Activated CD8-positive, alpha-beta memory T cell treated with anti-CD3 and anti-CD28 coated beads for 48 hours (primary cell): ENCODE measurements around the gene PKP1.
"Not testable (repeated sequence)": the region's sequence is repeated elsewhere in the genome, so short reads cannot be mapped to it uniquely, and the experiment has no call there.

Source experiments
- DNase-seq, 3 experiments: peaks; one replicate each; pipeline ENCODE4 v3.0.0-alpha.2; 2020; ENCODE audit warnings: low read depth in 2 of 3, low spot score in 2 of 3

The PKP1 gene, protein sequence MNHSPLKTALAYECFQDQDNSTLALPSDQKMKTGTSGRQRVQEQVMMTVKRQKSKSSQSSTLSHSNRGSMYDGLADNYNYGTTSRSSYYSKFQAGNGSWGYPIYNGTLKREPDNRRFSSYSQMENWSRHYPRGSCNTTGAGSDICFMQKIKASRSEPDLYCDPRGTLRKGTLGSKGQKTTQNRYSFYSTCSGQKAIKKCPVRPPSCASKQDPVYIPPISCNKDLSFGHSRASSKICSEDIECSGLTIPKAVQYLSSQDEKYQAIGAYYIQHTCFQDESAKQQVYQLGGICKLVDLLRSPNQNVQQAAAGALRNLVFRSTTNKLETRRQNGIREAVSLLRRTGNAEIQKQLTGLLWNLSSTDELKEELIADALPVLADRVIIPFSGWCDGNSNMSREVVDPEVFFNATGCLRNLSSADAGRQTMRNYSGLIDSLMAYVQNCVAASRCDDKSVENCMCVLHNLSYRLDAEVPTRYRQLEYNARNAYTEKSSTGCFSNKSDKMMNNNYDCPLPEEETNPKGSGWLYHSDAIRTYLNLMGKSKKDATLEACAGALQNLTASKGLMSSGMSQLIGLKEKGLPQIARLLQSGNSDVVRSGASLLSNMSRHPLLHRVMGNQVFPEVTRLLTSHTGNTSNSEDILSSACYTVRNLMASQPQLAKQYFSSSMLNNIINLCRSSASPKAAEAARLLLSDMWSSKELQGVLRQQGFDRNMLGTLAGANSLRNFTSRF

DNA sequence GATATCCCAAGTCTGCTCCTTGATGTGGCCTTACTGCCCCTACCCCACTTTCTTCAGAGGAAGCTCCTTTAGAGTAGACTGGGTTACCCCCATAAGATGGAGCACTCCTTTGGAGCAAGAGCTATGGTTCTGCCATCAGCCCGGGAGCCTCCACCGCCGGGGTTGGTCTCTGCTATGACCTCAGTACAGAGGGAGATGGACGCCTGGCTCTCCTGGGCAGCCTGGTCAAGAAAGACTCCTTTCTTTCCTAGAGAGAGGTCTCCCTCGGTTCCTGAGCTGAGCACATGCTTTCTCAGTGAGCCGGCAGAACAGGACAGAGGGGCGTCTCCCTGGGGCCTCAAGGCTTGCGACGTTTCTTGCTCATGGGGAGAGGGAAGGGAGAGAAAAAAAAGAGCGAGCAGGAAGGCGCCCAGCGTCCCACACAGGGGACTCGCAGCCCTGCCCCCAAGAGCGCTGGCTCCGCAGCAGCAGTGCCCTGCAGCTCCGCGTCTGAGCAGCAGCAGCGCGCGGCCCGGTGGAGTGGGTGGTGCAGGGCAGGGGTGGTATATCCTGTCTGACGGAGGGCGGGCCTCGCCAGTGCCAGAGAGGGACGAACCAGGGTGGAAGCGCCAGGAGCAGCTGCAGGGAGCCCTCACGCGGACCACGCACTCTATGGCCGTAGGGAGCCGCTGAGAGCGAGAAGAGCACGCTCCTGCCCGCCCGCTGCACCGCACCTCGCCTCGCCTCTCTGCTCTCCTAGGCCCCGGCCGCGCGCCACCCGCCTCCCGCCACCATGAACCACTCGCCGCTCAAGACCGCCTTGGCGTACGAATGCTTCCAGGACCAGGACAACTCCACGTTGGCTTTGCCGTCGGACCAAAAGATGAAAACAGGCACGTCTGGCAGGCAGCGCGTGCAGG, at the start of gene PKP1:
Gene PKP1 (plus strand): TSS at position 576 of the 899 bp plus-strand sequence. CDS start 197 bp downstream, at position 773.
- peak in 1 of 3 experiments; percentile 2 for DNase-seq

DNA sequence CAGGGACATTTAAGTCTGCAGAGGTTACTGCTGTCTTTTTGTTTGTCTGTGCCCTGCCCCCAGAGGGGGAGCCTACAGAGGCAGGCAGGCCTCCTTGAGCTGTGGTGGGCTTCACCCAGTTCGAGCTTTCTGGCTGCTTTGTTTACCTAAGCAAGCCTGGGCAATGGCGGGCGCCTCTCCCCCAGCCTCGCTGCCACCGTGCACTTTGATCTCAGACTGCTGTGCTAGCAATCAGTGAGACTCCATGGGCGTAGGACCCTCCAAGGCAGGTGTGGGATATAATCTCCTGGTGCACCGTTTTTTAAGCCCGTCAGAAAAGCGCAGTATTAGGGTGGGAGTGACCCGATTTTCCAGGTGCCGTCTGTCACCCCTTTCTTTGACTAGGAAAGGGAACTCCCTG, 43.7 kb upstream of the PKP1 start:
- not testable (repeated sequence) for DNase-seq

DNA sequence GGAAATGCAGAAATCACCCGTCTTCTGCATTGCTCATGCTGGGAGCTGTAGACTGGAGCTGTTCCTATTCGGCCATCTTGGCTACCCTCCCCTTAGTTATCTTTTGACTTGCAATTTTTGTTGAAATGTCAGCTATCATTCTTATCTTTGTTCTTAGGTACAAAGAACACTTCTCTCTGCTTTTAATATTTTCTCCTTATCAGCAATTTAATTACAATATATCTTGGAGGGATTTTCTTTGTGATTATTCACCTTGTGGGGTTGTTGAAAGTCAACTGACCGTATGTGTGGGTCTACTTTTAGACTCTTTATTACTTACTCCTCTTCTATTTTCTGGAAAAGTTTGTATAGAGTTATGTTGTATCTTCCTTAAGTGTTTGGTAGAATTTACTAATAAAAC, 43.1 kb upstream of the PKP1 start:
- DNase-seq: no peak

DNA sequence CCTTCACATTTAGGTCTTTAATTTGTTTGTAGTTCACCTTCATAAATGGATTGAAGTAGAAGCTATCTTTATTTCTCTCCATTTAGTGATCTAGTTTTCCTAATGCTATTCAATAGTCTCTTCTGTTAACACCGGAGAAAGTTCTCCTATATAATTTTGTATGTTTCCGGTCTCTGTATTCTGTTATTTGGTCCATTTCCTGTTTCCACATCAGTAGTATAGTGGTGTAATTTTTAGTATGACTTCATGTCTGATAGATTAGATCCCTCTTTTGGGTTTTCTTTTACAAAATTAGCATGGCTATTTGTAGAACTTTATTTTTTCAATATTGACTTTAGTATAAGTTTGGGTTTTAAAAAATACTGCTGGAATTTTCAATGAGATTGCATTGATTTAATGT, 41.6 kb upstream of the PKP1 start:
- DNase-seq: no peak

DNA sequence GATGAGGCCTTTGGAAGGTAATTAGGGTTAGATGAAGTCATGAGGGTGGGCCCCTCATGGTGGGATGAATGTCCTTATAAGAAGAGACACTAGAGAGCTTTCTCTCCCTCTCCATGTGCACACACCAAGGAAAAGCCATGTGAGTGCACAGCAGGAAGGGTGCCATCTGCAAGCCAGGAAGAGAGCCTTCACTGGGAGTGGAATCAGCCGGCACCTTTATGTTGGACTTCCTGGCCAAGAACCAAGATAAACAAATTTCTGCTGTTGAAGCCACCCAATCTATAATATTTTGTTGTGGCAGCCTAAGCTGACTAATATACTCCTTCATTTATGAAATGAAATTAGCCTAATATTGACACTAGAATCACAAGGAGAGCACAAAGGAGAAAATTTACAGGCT, 38.2 kb upstream of the PKP1 start:
- no peak for DNase-seq

DNA sequence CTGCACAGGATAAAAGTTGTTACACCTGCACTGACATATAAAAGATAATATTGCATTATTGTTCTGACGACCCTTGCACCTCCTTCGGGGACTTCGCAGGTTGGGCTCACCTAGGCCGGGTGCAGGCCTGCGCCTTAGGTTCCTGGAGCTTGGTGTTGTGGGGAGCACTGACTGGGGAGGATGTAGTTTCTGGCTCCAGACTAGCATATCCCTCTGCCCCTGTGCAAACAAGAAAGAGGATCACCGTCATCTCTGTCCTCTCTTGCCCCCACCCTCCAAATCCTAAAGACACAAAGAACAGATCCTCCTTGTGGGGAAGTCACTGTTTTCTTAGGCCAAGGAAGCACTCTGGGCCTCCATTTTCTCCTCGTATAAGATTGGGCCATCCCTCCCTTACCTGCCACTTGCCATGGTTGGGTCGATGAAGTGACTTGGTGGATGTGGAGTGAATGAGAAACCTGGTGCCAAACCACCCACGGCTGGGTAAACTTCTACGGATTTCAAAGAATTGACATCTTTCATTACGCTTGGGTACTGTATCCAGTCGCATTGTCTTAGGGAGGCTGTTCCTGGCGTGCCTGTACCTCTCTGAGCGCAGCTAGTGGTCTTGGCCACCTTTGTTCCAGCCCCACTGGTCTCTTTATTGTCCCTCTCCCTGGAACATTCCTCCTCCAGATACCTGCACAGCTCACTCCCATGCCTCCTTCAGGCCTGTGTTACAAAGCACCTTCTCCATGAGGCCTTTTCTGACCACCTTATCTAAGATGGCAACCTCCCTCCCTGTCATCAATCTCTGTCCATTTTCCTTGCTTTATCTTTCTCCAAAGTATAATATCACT, 34.4 kb upstream of the PKP1 start:
- DNase-seq: no peak

DNA sequence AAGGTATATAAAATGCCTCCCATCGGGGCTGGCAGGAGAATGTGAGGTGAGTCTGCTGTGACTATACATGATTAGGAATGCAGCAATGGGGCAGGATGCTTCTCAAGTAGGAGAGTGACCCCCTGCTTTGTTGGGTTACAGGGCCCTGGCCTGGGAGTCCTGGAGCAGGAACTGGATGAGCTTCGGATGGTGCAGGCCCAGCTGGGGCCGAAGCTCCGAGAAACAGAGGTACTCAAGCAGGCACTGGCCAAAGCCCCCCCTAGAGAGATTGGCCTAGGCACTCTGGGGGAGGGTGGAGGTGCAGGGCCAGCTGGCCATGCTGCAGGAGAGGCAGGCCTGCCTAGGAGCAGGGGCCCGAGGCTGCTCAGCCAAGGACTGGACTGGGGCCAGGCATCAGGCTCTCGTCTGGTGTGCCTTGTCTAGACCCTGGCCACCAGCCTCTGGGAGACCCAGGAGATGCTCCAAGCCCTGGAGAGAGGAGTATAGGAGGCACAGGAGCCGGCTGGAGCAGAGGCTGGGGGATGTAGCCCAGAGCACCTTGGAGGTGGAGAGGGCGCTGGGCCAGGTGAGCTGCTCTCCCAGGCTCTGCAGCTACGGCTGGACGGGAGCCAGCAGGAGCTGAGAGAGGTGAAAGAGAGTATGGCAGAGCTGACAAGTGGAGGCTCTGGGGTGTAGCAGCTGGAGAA, 32.8 kb upstream of the PKP1 start:
- DNase-seq: no peak

DNA sequence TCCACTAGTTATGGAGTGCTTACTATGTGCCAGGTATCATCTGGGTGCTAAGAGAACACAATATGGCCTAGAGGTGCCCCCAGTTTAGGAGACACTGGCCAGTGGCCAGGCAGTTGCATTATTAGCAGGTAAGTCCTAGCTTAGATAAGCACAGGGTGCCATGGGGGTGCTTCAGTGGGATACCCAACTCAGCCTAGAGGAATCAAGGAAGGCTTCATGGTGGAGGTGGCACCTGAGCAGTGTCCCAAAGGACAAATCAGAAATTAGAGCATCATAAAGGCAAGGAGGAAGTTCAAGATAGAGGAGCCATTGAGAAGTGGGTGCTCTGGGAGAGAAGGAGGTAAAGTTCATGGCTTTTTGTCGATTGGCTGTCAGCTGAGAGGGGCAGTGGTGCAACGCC, 31.9 kb upstream of the PKP1 start:
- DNase-seq: no peak

DNA sequence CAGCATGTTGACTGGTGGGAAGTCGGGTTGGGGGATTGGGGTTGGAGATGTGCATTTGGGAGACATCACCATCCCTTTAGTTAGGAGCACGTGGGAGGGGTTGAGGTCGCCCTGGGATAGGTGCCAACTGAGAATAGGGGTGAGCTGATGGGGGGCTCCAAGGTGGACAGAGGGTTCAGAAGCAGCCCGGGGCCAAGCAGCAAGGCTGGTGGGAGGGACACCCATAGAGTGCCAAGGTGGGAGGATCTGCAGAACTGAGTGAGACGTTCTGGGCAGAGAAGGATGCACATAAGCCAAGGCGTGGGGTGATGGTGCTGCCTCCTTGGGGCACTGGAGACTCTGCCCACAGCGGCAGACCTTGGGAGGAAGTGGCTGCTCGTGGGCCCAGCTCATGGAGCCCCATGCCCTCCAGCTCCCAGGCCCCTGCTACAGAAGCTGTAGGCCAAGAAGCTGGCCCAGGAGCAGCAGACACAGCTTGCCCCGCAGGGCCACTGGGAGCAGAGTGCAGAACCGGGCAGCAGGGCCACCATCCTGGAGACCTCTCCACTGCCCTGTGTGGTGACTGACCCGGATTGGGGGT, 31.4 kb upstream of the PKP1 start:
- no peak for DNase-seq

DNA sequence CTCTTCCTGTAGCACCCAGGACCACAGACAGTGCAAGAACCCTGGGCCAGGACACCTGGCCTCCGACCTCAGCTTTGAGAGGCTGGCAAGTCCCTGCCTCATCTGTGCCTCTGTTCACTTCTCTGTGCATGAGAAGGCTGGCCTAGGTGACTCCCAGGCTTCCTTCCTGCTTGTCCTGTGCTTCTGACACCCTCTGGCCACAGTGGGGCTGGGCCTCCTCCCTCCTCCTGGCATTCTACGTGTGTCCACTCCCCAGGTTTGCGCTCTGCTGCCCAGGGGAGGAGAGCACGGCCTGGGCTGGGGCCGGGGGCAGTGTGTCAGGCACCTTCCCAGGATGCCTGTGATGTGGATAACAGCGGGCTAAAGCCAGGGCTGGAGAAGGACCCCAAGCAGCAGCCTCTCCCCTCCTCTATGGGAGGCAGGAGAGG, 30.3 kb upstream of the PKP1 start:
- no peak for DNase-seq

DNA sequence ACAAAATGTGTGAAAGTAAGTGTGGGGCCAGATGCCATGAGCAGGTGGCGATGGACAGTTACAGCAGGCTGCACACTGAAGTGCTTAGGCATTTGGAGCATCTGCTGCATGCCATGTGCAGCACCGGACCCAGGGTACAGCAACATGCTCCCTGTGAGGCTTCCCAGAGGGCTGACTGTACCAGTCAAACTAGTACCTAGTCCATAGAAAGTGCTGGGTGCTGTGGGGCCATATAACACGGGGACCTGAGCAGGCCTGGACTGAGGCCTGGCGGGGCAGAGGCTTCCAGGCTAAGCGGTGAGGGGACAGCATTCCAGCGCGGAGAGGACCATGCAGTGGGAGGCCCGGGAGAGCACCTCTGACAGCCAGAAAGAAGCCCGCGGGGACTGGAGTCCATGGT, 29.9 kb upstream of the PKP1 start:
- no peak for DNase-seq

DNA sequence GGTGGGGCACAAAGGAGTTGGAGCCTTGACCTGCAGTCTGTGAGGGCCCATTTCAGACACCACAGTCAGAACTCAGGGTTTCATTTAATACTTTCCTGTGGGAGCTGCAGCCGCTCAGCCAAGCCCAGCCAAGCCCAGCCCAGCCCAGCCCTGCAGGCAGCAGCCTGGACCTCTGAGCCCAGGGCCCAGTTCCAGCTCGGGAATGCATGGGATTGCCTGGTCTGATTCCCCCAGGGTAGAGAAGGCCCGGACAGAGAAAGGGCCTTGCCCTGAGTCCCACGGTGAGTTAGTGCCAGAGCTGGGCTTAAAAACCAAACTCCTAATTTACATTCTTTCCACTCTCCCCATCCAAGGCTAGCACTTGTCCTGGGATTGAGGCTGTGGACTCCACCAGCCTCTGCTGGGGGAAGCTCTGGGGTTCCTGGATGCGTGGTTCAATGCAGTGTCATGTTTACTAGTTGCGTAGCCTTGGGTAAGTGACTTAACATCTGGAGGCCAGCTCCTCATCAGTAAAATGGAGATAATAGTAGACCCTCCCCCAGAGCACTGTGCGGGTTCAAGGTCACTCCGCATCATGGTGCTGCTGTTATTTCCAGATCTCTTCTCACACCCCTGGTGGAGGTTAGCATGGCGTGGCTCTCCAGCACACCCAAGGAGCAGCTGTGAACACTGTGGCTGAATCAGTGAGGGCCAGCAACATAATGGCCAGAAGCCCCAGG, 29.2 kb upstream of the PKP1 start:
- no peak for DNase-seq

DNA sequence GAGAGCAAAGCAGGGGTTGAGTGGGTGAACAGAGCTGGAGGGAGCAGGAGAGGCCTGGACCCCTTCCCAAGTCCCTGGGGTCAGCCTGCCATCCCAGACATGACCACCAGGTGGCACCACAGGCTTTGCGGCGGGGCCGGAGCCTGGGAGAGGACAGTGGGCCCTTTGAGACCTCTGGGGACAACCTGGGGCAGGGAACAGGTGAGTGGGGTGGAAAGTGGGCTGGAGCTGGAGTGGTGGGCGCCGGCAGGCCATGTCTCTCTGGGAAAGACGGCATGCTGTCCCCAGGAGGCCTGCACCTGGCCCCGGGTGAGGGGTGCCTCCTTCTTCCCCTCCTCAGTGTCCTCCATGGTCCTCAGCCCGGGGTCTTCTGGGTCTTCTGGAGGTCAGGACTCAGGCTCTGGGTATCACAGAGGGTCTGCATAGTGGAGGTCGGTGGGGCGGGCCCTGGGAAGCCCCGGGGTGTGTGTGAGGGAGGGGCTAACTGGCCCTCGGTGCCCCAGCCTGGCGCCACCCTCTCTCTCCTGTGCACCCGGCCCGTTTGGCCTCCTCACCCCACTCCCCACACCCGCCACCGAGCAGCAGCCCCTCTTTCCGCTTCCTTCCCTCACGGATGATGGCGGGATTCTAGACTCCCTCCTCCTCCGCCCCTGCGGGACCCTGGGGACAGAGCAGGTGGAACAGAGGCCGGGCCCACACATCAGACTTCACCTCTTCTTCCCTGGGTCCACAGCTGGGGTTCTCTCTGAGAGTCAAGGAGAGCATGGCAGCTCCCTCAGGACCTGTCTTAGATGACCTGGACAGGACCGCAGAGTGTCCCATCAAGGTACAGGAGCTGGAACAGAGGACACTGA, 28.5 kb upstream of the PKP1 start:
- peak; percentile 24 to 85 (median 77) for DNase-seq

DNA sequence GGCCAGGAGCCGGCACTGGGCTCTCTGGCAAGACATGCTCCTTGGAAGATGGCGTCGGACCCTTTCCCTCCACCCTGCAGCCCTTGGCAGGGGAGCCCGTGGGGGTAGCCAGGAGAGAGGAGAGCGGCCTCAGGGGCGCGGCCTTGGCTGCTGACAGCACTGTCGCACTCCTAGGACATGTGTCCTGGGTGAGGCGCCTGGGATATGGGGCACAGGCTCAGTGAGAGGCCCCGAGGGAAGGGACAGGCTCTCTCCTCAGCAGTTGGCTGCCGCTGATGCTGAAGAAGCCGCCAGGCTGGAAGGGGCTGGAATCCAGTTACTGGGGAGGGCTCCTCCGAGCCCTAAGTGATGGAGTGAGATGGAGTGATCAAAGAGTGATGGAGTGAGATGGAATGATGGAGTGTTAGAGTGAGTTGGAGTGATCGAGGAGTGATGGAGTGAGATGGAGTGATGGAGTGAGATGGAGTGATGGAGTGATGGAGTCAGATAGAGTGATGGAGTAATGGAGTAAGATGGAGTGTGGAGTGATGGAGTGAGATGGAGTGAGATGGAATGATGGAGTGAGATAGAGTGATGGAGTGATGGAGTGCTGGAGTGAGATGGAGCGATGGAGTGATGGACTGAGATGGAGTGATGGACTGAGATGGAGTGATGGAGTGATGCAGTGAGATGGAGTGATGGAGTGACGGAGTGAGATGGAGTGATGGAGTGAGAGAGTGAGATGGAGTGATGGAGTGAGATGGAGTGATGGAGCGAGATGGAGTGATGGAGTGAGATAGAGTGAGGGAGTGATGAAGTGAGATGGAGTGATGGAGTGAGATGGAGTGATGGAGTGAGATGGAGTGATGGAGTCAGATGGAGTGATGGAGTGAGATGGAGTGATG, 27.6 kb upstream of the PKP1 start:
- DNase-seq: no peak

DNA sequence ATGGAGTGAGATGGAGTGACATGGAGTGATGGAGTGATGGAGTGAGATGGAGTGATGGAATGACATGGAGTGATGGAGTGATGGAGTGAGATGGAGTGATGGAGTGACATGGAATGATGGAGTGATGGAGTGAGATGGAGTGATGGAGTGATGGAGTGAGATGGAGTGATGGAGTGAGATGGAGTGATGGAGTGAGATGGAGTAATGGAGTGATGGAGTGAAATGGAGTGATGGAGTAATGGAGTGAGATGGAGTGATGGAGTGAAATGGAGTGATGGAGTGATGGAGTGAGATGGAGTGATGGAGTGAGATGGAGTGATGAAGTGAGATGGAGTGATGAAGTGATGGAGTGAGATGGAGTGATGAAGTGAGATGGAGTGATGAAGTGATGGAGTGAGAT, 25.2 kb upstream of the PKP1 start:
- DNase-seq: not testable (repeated sequence)

DNA sequence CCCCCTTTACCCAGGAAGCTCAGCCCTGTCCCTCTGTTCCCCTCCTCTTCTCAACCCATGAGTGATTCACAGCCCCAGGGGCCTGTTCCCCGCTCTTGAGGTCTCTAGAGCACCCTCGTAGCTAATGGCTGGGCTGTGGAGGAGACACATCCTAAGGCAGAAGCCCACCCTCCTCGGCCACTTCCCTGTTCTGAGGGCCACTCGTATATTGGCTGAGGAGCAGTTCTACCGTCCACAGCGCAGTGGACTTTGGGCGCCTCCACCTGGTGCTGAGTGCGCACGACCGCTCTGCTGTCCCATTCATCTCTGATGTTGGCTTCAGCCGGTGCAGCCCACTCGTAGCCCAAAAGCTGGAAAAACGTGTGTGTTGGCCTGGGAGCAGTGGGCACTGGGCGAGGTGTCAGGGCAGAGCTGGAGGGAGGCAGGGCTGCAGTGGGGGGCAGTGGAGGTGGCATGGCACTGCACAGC, 24.5 kb upstream of the PKP1 start:
- no peak for DNase-seq
